Measurements from ENCODE around the gene HYPK.

- TF ChIP-seq CTCF (IDR thresholded peaks at IDR 0.05) (no peak), POLR2A (IDR thresholded peaks at IDR 0.05) (no peak)
These were observed 36.5 kb upstream of the HYPK start for GRCh38 chr15:43763819-43764446.

All from Peyer's patch (tissue), 4 donors.